Hippocampal formation (tissue), 2 donors: ENCODE results near the gene ATOH7.
"Not testable (repeated sequence)": the region's sequence is repeated elsewhere in the genome, so short reads cannot be mapped to it uniquely, and the experiment has no call there.

Source experiments
- DNase-seq, 2 donors: peaks; one replicate each; lab custom pipeline; 2025; lab: John Stamatoyannopoulos, UW

The ATOH7 gene

GRCh38 chr10:68237173-68237572 is 5.3 kb upstream of the ATOH7 start:
- no peak for DNase-seq

- DNase-seq = no peak
Observed at GRCh38 chr10:68235581-68235980, 3.7 kb upstream of the ATOH7 start.

- no peak for DNase-seq
Observed at GRCh38 chr10:68235111-68235510, 3.2 kb upstream of the ATOH7 start.

GRCh38 chr10:68233046-68233445 is 1.1 kb upstream of the ATOH7 start:
- DNase-seq = no peak

- peak; percentile 37 to 71 for DNase-seq
Observed at GRCh38 chr10:68231106-68231816, 652 bp downstream of the ATOH7 start.

GRCh38 chr10:68230268-68230667 is 1.6 kb downstream of the ATOH7 start:
- DNase-seq = no peak

- no peak for DNase-seq
Observed at GRCh38 chr10:68224810-68225209, 7.1 kb downstream of the ATOH7 start.

GRCh38 chr10:68223535-68224165 is 8.3 kb downstream of the ATOH7 start:
- DNase-seq = no peak

GRCh38 chr10:68222391-68222790 is 9.5 kb downstream of the ATOH7 start:
- no peak for DNase-seq

GRCh38 chr10:68221196-68221595 is 10.7 kb downstream of the ATOH7 start:
- DNase-seq = no peak

GRCh38 chr10:68218786-68219185 is 13.1 kb downstream of the ATOH7 start:
- DNase-seq = no peak

- peak in 1 of 2 donors; percentile 46 for DNase-seq
Observed at GRCh38 chr10:68212721-68213352, 19.1 kb downstream of the ATOH7 start.

GRCh38 chr10:68211669-68212068 is 20.2 kb downstream of the ATOH7 start:
- DNase-seq = no peak

- DNase-seq = peak; percentile 15 to 66
Observed at GRCh38 chr10:68208424-68209042, 23.4 kb downstream of the ATOH7 start.

GRCh38 chr10:68202960-68203353 is 29.0 kb downstream of the ATOH7 start:
- DNase-seq = no peak

- no peak for DNase-seq
Observed at GRCh38 chr10:68196701-68197100, 35.2 kb downstream of the ATOH7 start.

GRCh38 chr10:68195776-68196175 is 36.1 kb downstream of the ATOH7 start:
- DNase-seq = not testable (repeated sequence)

GRCh38 chr10:68194290-68194689 is 37.6 kb downstream of the ATOH7 start:
- no peak for DNase-seq

GRCh38 chr10:68192113-68192512 is 39.8 kb downstream of the ATOH7 start:
- no peak for DNase-seq

GRCh38 chr10:68188835-68189234 is 43.1 kb downstream of the ATOH7 start:
- DNase-seq = no peak

- DNase-seq = no peak
Observed at GRCh38 chr10:68185085-68185484, 46.8 kb downstream of the ATOH7 start.

- no peak for DNase-seq
Observed at GRCh38 chr10:68184546-68184945, 47.4 kb downstream of the ATOH7 start.
